Right atrium auricular region (tissue), 2 donors: ENCODE data around the gene SOX8. TPM values are rescaled to one million over a fixed set of nuclear protein-coding genes. Genes with fewer than 3 reads are reported as not detected.

Source experiments
- DNase-seq: peaks from one replicate; pipeline ENCODE4 v3.0.0-alpha.2; 2019; ENCODE audit warnings: low spot score
- H3K27ac ChIP-seq, 2 donors: fragments of 200-600 bp; sonication (generic); 1 replicate in 1 of 2; 2 replicates in 1 of 2; pipeline ENCODE4 v1.5.1; 2016 to 2019
- H3K27me3 ChIP-seq, 2 donors: fragments of 200-600 bp; sonication (generic); one replicate each; pipeline versions ENCODE4 v1.5.1 to v1.6.0; 2017 to 2019
- H3K36me3 ChIP-seq: fragments of 200-600 bp; sonication (generic); one replicate; pipeline ENCODE4 v1.5.1; 2016
- H3K4me1 ChIP-seq, 2 donors: fragments of 200-600 bp; sonication (generic); one replicate each; pipeline versions ENCODE4 v1.5.1 to v1.6.0; 2017 to 2019
- H3K4me3 ChIP-seq, 2 donors: fragments of 200-600 bp; sonication (generic); 1 replicate in 1 of 2; 2 replicates in 1 of 2; pipeline ENCODE4 v1.5.1; 2017 to 2019; ENCODE audit warnings: mild to moderate bottlenecking in 1 of 2, moderate library complexity in 1 of 2
- H3K9me3 ChIP-seq, 2 donors: fragments of 200-600 bp; sonication (generic); one replicate each; pipeline ENCODE4 v1.5.1; 2019
- total RNA-seq, 2 donors: library from RNA; depleted of rRNA; stranded (reverse); fragments of >200 nt; gene quantifications; one replicate each; pipeline ENCODE4 v1.1.0, GENCODE V29; 2016
- TF ChIP-seq, protein P1 (sequence below), 2 donors: fragments of 200-600 bp; sonication (generic); IDR thresholded peaks; one replicate each; pipeline ENCODE4 v1.5.1; 2019; ENCODE audit warnings: antibody characterized with exemption in 2 of 2

SOX8 gene
- total RNA-seq, 2 donors from 2014 or later: 1.0 to 1.6 TPM

DNA sequence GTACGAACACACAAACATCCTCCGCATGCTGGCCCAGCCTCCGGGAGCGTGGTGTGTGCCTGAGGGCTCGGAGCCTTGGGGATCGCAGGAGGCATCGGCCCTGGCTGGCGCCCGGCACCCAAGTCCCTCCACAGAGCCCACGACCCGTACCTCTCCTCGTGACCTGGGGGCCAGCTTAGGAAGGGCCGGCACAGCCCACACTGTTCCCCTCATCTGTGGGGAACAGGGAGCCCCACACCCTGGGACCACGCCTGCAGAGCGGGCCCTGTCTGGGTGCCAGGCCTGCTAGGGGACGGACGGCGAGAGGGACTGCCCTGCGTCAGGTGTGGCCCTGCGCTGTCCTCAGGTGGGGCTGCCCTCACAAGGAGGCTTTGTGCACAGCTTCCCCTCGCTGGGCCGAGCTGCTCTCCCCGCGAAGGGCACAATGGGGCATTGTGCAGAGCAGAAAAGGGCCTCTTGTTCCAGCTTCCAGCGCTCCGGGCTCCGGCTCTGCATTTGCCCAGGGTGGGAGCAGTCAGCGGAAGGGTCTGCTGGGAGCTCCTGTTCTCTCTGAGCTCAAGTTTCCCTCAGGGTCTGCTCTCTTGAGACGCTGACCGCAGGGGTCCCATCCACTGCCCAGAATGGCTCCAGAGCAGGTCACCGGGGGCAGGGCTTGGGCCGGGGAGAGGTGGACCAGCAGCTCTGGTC lies 9.1 kb upstream of the SOX8 start:
- Histone ChIP-seq H3K4me1 (peaks cover 0 to 24% of the 10 kb centered on the region in 2 donors), H3K4me3 (no peak overlapping the region), H3K9me3 (no peaks in the 10 kb centered on the region), H3K36me3 (peaks cover 5% of the 10 kb centered on the region), H3K27ac (no peak overlapping the region), H3K27me3 (no peaks in the 10 kb centered on the region)
- TF ChIP-seq, protein P1, sequence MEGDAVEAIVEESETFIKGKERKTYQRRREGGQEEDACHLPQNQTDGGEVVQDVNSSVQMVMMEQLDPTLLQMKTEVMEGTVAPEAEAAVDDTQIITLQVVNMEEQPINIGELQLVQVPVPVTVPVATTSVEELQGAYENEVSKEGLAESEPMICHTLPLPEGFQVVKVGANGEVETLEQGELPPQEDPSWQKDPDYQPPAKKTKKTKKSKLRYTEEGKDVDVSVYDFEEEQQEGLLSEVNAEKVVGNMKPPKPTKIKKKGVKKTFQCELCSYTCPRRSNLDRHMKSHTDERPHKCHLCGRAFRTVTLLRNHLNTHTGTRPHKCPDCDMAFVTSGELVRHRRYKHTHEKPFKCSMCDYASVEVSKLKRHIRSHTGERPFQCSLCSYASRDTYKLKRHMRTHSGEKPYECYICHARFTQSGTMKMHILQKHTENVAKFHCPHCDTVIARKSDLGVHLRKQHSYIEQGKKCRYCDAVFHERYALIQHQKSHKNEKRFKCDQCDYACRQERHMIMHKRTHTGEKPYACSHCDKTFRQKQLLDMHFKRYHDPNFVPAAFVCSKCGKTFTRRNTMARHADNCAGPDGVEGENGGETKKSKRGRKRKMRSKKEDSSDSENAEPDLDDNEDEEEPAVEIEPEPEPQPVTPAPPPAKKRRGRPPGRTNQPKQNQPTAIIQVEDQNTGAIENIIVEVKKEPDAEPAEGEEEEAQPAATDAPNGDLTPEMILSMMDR (IDR thresholded peaks at IDR 0.05): no peak
- no peak for DNase-seq

GRCh38 chr16:973366-973765 lies 8.2 kb upstream of the SOX8 start:
- H3K4me1 ChIP-seq: peaks cover 0 to 24% of the 10 kb centered on the region in 2 donors
- H3K4me3 ChIP-seq: no peak overlapping the region
- no peaks in the 10 kb centered on the region for H3K9me3 ChIP-seq
- no peak overlapping the region for H3K27ac ChIP-seq
- no peak for DNase-seq
- H3K27me3 ChIP-seq: no peaks in the 10 kb centered on the region
- TF ChIP-seq, protein P1 (IDR thresholded peaks at IDR 0.05): no peak
- no peaks in the 10 kb centered on the region for H3K36me3 ChIP-seq

GRCh38 chr16:974001-974601 lies 7.5 kb upstream of the SOX8 start:
- no peak overlapping the region for H3K4me3 ChIP-seq
- no peaks in the 10 kb centered on the region for H3K27me3 ChIP-seq
- no peak for DNase-seq
- no peaks in the 10 kb centered on the region for H3K9me3 ChIP-seq
- TF ChIP-seq, protein P1 (IDR thresholded peaks at IDR 0.05): no peak
- no peaks in the 10 kb centered on the region for H3K36me3 ChIP-seq
- peaks cover 0 to 24% of the 10 kb centered on the region in 2 donors for H3K4me1 ChIP-seq
- H3K27ac ChIP-seq: no peak overlapping the region

GRCh38 chr16:974611-975261 lies 6.8 kb upstream of the SOX8 start:
- Histone ChIP-seq H3K36me3 (no peaks in the 10 kb centered on the region), H3K27ac (no peak overlapping the region), H3K27me3 (no peaks in the 10 kb centered on the region), H3K9me3 (no peaks in the 10 kb centered on the region), H3K4me1 (peaks cover 0 to 22% of the 10 kb centered on the region in 2 donors), H3K4me3 (no peak overlapping the region)
- no peak for DNase-seq
- TF ChIP-seq, protein P1 (IDR thresholded peaks at IDR 0.05): no peak

DNA sequence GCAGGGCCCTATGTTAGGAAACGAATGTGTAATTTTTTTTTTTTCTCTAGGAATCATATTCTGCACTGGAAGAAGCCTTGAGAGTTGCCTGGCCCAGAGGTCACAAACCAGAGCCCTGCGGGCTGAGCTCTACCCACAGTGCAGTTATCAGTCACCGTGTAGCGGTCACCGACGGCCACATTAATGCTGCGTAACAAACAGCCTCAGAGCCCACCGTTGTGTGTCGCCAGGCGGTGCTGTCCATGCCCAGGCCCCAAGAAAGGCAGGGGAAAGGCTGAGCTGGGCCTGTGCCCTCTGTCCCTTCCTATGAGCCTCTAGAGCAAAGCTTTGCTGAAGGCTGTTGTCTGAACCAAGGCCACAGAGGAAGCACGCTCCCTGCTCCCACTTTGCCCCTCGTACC lies 6.3 kb upstream of the SOX8 start:
- Histone ChIP-seq H3K36me3 (no peaks in the 10 kb centered on the region), H3K27me3 (no peaks in the 10 kb centered on the region), H3K4me1 (peaks cover 0 to 23% of the 10 kb centered on the region in 2 donors), H3K27ac (no peak overlapping the region), H3K4me3 (no peak overlapping the region), H3K9me3 (no peaks in the 10 kb centered on the region)
- TF ChIP-seq, protein P1 (IDR thresholded peaks at IDR 0.05): no peak
- DNase-seq: no peak
